HepG2 (cell line): ENCODE data around the gene SARNP. TPM values are rescaled to one million over a fixed set of nuclear protein-coding genes. Genes with fewer than 3 reads are reported as not detected.

Experiments used
- ATAC-seq: fragments of 200-7000 bp; cut with Tn5 transposase; 3 replicates; pipeline ENCODE4 v1.9.1; 2020; ENCODE audit warnings: mild to moderate bottlenecking, moderate library complexity
- BruUV-seq: library from RNA; stranded (reverse); fragments of 400-500 nt; replicated peaks from 2 replicates; lab custom pipeline; 2021; lab: Mats Ljungman, UMichigan
- CTCF ChIA-PET: fragments of 300-600 bp; formaldehyde crosslinking; extraction: SDS; loops from one replicate; lab custom pipeline; 2021; ENCODE audit warnings: low total read pairs, inconsistent platforms, low intra/inter-chr PET ratio; lab: Yijun Ruan, JAX
- POLR2A ChIA-PET: fragments of 350-600 bp; sonication (Branson Sonifier 250); formaldehyde crosslinking; loops from one replicate; lab custom pipeline; 2020; ENCODE audit warnings: antibody characterized with exemption, inconsistent platforms; lab: Yijun Ruan, JAX
- DNase-seq: peaks from one replicate; pipeline ENCODE4 v3.0.0-alpha.2; 2015; ENCODE audit warnings: low spot score
- FAIRE-seq: peaks from 3 replicates; lab custom pipeline; 2011; peaks lifted over from hg19 to GRCh38; lab: Jason Lieb, UNC
- H2AFZ ChIP-seq: one replicate; pipeline ENCODE4 v1.6.1; 2011; ENCODE audit warnings: low read length, inconsistent platforms
- H3K27ac ChIP-seq: fragments of 300-600 bp; 3 replicates; pipeline ENCODE4 v1.8.0; 2011; ENCODE audit warnings: mixed run types, mild to moderate bottlenecking, mixed read lengths, low read length, inconsistent platforms; ENCODE audit not compliant: insufficient read depth; ENCODE audit errors: extremely low read length
- H3K27me3 ChIP-seq, 2 experiments: fragments of 200-600 bp in 1 of 2; 2 replicates in 1 of 2; 3 replicates in 1 of 2; pipeline versions ENCODE4 v1.6.0 to v1.8.0; 2011; ENCODE audit warnings: low read length in 2 of 2, mild to moderate bottlenecking in 2 of 2, moderate library complexity in 2 of 2, inconsistent platforms in 1 of 2; ENCODE audit not compliant: insufficient read depth in 2 of 2, control insufficient read depth in 1 of 2
- H3K36me3 ChIP-seq, 2 experiments: fragments of 200-600 bp in 1 of 2; replicated peaks in 1 of 2; 2 replicates in 1 of 2; 3 replicates in 1 of 2; pipeline versions ENCODE4 v1.5.1 to v1.8.0; 2011; ENCODE audit warnings: low read length in 2 of 2, inconsistent platforms in 1 of 2; ENCODE audit not compliant: insufficient read depth in 2 of 2, control insufficient read depth in 1 of 2
- H3K4me1 ChIP-seq: 2 replicates; pipeline ENCODE4 v1.5.1; 2012; ENCODE audit warnings: low read length, inconsistent platforms; ENCODE audit not compliant: insufficient read depth
- H3K4me2 ChIP-seq: 2 replicates; pipeline ENCODE4 v1.6.0; 2011; ENCODE audit warnings: low read depth, low read length, inconsistent platforms
- H3K4me3 ChIP-seq, 3 experiments: fragments of 200-600 bp in 1 of 3; sonication (generic), shearing (Covaris generic) in 1 of 3; replicated peaks in 1 of 3; 2 replicates each; pipeline ENCODE4 v1.5.1; 2011 to 2016; ENCODE audit warnings: low read length in 3 of 3, inconsistent platforms in 2 of 3, low read depth in 2 of 3, mild to moderate bottlenecking in 2 of 3, control low read depth in 1 of 3, mixed read lengths in 1 of 3; ENCODE audit not compliant: insufficient read depth in 1 of 3
- H3K79me2 ChIP-seq: one replicate; pipeline ENCODE4 v1.6.1; 2011; ENCODE audit warnings: low read length, inconsistent platforms; ENCODE audit not compliant: insufficient read depth
- H3K9ac ChIP-seq: 2 replicates; pipeline ENCODE4 v1.6.0; 2011; ENCODE audit warnings: mild to moderate bottlenecking, low read depth, low read length, inconsistent platforms; ENCODE audit not compliant: insufficient read depth
- H3K9me3 ChIP-seq: 2 replicates; pipeline ENCODE4 v1.5.1; 2012; ENCODE audit warnings: mild to moderate bottlenecking, low read length
- H4K20me1 ChIP-seq: 2 replicates; pipeline ENCODE4 v1.6.0; 2011; ENCODE audit warnings: inconsistent platforms, mild to moderate bottlenecking, low read length, moderate library complexity; ENCODE audit not compliant: insufficient read depth
- BRD4 ChIP-seq: sonication (generic); formaldehyde crosslinking; IDR thresholded peaks from 2 replicates; pipeline ENCODE4 v1.4.0; 2020; ENCODE audit warnings: missing genetic modification reagents
- GATAD2A ChIP-seq: IDR thresholded peaks from 2 replicates; pipeline ENCODE4 v1.6.1; 2016
- SIX4 ChIP-seq: sonication (generic); formaldehyde crosslinking; IDR thresholded peaks from 2 replicates; pipeline ENCODE4 v1.4.0; 2020; ENCODE audit warnings: missing genetic modification reagents
- SMAD1 ChIP-seq: sonication (generic); formaldehyde crosslinking; IDR thresholded peaks from 2 replicates; pipeline ENCODE4 v1.4.0; 2020; ENCODE audit warnings: missing genetic modification reagents, low read depth, mild to moderate bottlenecking, borderline replicate concordance
- TRIM24 ChIP-seq: sonication (generic); formaldehyde crosslinking; IDR thresholded peaks from 2 replicates; pipeline ENCODE4 v1.8.0; 2022; ENCODE audit warnings: mild to moderate bottlenecking, missing genetic modification reagents
- ZNF558 ChIP-seq: sonication (generic); formaldehyde crosslinking; IDR thresholded peaks from 2 replicates; pipeline ENCODE4 v1.9.0; 2022; ENCODE audit warnings: mild to moderate bottlenecking, missing genetic modification reagents, borderline replicate concordance
- ZNF644 ChIP-seq: IDR thresholded peaks from 2 replicates; pipeline ENCODE4 v1.6.1; 2016; ENCODE audit warnings: low read depth
- WGBS: methylation state at CpG from one replicate; pipeline ENCODE4 v1.1.6; 2017; ENCODE audit warnings: low lambda C conversion rate; 5-methylcytosine and 5-hydroxymethylcytosine counted together
- in situ Hi-C: cut with HindIII; loops from 2 replicates; pipeline ENCODE4 v1.10.0; 2017; ENCODE audit warnings: low pct_unique_long_range_greater_than_20kb; ENCODE audit not compliant: extremely low pct_ligation_motif_present
- intact Hi-C: fragments of 100-400 bp; cut with micrococcal nuclease; formaldehyde crosslinking; loops from one replicate; pipeline ENCODE4 v1.10.0; 2022; ENCODE audit not compliant: unreplicated experiment
- polyA plus RNA-seq, 8 experiments: library from polyadenylated mRNA; depleted of rRNA in 3 of 8; stranded (reverse) in 7 of 8; unstranded in 1 of 8; fragments of >200 nt; fragmentation: Illumina TruSeq in 4 of 8; extraction: Trizol in 4 of 8; gene quantifications; 2 replicates each; pipeline versions ENCODE4 v1.2.1 to v1.2.3, GENCODE V29; 2011 to 2016; ENCODE audit warnings: low read depth in 4 of 8, missing spikeins in 1 of 8, mixed read lengths in 1 of 8; ENCODE audit not compliant: insufficient read depth in 1 of 8
- total RNA-seq, 5 experiments: library from RNA; depleted of rRNA; stranded (reverse); fragments of >200 nt; fragmentation: Illumina TruSeq; extraction: Trizol; gene quantifications; 2 replicates each; pipeline ENCODE4 v1.2.3, GENCODE V29; 2016; ENCODE audit warnings: low read depth in 1 of 5
- TF ChIP-seq, protein P1 (sequence below): sonication (generic); formaldehyde crosslinking; IDR thresholded peaks from 2 replicates; pipeline ENCODE4 v1.8.1; 2022; ENCODE audit warnings: low read depth, mild to moderate bottlenecking, missing genetic modification reagents
- TF ChIP-seq, protein P2 (sequence below): sonication (generic); formaldehyde crosslinking; conservative IDR thresholded peaks from 2 replicates; pipeline ENCODE4 v1.8.1; 2023; ENCODE audit warnings: missing genetic modification reagents
- TF ChIP-seq, protein P3 (sequence below): sonication (generic); formaldehyde crosslinking; IDR thresholded peaks from 2 replicates; pipeline ENCODE4 v1.4.0; 2020; ENCODE audit warnings: missing genetic modification reagents

Gene SARNP
- total and polyA plus RNA-seq, 2 of the 13 experiments (the other 11 are each of a cell fraction or from before 2014, with no cell fraction given), result 59.0 to 95.4 TPM

DNA sequence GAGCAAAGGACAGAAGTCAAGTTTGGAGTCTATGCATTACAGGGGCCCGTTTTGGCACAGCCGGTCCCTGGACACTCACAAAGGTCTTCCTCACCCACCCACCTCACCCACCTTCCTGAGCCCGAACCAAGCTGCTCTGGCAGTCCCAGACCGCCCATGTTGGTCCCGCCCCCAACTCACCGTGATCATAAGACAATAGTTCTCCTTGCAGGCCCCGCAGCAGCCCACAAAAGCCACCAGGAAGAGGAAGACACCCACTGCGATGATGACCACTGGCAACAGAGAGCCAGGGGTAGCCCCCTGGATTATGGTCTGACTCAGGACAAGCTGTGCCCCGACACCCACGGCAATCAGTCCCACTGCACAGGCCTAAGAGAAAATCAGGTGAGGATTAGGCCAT lies 90.6 kb downstream of the SARNP start:
- FAIRE-seq, result no peak
- no TSS peak for BruUV-seq
- no peak overlapping the region for H3K27ac ChIP-seq
- ChIA-PET POLR2A (no interaction called here), CTCF (no interaction called here)
- intact Hi-C loops, result no loop called here
- no peak overlapping the region; the same call in 1 of the 2 replicates for H3K9ac ChIP-seq
- 0 out of 2 replicates have a peak, but pooled peaks cover 8% of the 10 kb centered on the region for H4K20me1 ChIP-seq
- H3K9me3 ChIP-seq, result no peaks in the 10 kb centered on the region
- H2AFZ ChIP-seq, result no peak overlapping the region
- H3K27me3 ChIP-seq, result no peaks in the 10 kb centered on the region; a peak in 1 of 5 replicates
- TF ChIP-seq SIX4 (no peak), ZNF644 (no peak), ZNF558 (CRISPR knock-in tag) (no peak), GATAD2A (no peak), SMAD1 (CRISPR knock-in tag) (no peak), BRD4 (no peak), TRIM24 (CRISPR knock-in tag) (no peak)
- TF ChIP-seq, protein P1, sequence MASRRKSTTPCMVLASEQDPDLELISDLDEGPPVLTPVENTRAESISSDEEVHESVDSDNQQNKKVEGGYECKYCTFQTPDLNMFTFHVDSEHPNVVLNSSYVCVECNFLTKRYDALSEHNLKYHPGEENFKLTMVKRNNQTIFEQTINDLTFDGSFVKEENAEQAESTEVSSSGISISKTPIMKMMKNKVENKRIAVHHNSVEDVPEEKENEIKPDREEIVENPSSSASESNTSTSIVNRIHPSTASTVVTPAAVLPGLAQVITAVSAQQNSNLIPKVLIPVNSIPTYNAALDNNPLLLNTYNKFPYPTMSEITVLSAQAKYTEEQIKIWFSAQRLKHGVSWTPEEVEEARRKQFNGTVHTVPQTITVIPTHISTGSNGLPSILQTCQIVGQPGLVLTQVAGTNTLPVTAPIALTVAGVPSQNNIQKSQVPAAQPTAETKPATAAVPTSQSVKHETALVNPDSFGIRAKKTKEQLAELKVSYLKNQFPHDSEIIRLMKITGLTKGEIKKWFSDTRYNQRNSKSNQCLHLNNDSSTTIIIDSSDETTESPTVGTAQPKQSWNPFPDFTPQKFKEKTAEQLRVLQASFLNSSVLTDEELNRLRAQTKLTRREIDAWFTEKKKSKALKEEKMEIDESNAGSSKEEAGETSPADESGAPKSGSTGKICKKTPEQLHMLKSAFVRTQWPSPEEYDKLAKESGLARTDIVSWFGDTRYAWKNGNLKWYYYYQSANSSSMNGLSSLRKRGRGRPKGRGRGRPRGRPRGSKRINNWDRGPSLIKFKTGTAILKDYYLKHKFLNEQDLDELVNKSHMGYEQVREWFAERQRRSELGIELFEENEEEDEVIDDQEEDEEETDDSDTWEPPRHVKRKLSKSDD (CRISPR knock-in tag), result no peak
- TF ChIP-seq, protein P2, sequence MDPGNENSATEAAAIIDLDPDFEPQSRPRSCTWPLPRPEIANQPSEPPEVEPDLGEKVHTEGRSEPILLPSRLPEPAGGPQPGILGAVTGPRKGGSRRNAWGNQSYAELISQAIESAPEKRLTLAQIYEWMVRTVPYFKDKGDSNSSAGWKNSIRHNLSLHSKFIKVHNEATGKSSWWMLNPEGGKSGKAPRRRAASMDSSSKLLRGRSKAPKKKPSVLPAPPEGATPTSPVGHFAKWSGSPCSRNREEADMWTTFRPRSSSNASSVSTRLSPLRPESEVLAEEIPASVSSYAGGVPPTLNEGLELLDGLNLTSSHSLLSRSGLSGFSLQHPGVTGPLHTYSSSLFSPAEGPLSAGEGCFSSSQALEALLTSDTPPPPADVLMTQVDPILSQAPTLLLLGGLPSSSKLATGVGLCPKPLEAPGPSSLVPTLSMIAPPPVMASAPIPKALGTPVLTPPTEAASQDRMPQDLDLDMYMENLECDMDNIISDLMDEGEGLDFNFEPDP, result no peak
- TF ChIP-seq, protein P3, sequence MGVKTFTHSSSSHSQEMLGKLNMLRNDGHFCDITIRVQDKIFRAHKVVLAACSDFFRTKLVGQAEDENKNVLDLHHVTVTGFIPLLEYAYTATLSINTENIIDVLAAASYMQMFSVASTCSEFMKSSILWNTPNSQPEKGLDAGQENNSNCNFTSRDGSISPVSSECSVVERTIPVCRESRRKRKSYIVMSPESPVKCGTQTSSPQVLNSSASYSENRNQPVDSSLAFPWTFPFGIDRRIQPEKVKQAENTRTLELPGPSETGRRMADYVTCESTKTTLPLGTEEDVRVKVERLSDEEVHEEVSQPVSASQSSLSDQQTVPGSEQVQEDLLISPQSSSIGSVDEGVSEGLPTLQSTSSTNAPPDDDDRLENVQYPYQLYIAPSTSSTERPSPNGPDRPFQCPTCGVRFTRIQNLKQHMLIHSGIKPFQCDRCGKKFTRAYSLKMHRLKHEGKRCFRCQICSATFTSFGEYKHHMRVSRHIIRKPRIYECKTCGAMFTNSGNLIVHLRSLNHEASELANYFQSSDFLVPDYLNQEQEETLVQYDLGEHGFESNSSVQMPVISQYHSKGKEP (CRISPR knock-in tag), result no peak
- H3K79me2 ChIP-seq, result peaks cover 12% of the 10 kb centered on the region
- peaks cover 57% of the 10 kb centered on the region for H3K4me1 ChIP-seq
- H3K4me2 ChIP-seq, result peak overlapping the region; percentile 98
- ATAC-seq, result no peak
- WGBS, result 97% methylated on average over 10 of the region's 10 CpGs
- in situ Hi-C loops, result no loop called here
- no peak for DNase-seq
- H3K4me3 ChIP-seq, result peak overlapping the region in 2 of 3 experiments; percentile 84 to 89; a peak in 4 of 6 replicates
- peaks cover 10 to 25% of the 10 kb centered on the region in 2 experiments; a peak in 4 of 5 replicates for H3K36me3 ChIP-seq
